Liver (tissue), 9 donors: ENCODE data around the gene AATK. TPM values are rescaled to one million over a fixed set of nuclear protein-coding genes. Genes with fewer than 3 reads are reported as not detected.

Experiments
- DNase-seq: peaks from one replicate; pipeline ENCODE4 v3.0.0-alpha.2; 2017; ENCODE audit warnings: low spot score
- H3K27ac ChIP-seq, 2 donors: one replicate each; pipeline ENCODE4 v1.7.0; 2013; ENCODE audit warnings: inconsistent platforms in 2 of 2, low read length in 2 of 2, control low read depth in 1 of 2, low read depth in 1 of 2, mild to moderate bottlenecking in 1 of 2
- H3K27me3 ChIP-seq, 4 donors: one replicate each; pipeline versions ENCODE4 v1.6.1 to v1.7.0; 2013; ENCODE audit warnings: low read length in 3 of 4, inconsistent platforms in 1 of 4, mild to moderate bottlenecking in 1 of 4, moderate library complexity in 1 of 4; ENCODE audit not compliant: control insufficient read depth in 4 of 4, insufficient read depth in 4 of 4
- H3K36me3 ChIP-seq, 4 donors: one replicate each; pipeline versions ENCODE4 v1.6.1 to v1.7.0; 2013; ENCODE audit warnings: low read length in 3 of 4, mild to moderate bottlenecking in 3 of 4, low read depth in 1 of 4, moderate library complexity in 1 of 4; ENCODE audit not compliant: control insufficient read depth in 4 of 4, insufficient read depth in 3 of 4
- H3K4me1 ChIP-seq, 4 donors: one replicate each; pipeline versions ENCODE4 v1.6.1 to v1.7.0; 2013; ENCODE audit warnings: low read length in 3 of 4, mild to moderate bottlenecking in 3 of 4, moderate library complexity in 1 of 4; ENCODE audit not compliant: control insufficient read depth in 4 of 4, insufficient read depth in 4 of 4
- H3K4me3 ChIP-seq, 3 donors: one replicate each; pipeline versions ENCODE4 v1.6.1 to v1.7.0; 2013; ENCODE audit warnings: low read length in 3 of 3, control low read depth in 1 of 3, low read depth in 1 of 3, mild to moderate bottlenecking in 1 of 3
- H3K9ac ChIP-seq, 2 donors: one replicate each; pipeline ENCODE4 v1.7.0; 2013; ENCODE audit warnings: low read length in 2 of 2, mild to moderate bottlenecking in 2 of 2, moderate library complexity in 2 of 2, control low read depth in 1 of 2, low read depth in 1 of 2
- H3K9me3 ChIP-seq, 4 donors: one replicate each; pipeline versions ENCODE4 v1.6.1 to v1.7.0; 2013; ENCODE audit warnings: low read length in 3 of 4; ENCODE audit not compliant: control insufficient read depth in 4 of 4
- CTCF ChIP-seq: fragments of 150-350 bp; IDR thresholded peaks from 2 replicates; pipeline ENCODE4 v1.5.1; 2017; ENCODE audit warnings: improper control_type of control experiment, low read depth, low read length; ENCODE audit not compliant: missing input control
- EGR1 ChIP-seq, 2 donors: IDR thresholded peaks; 2 replicates each; pipeline ENCODE4 v1.6.1; 2016 to 2018; ENCODE audit warnings: antibody characterized with exemption in 2 of 2, low read depth in 2 of 2
- FOXA2 ChIP-seq: IDR thresholded peaks from 2 replicates; pipeline ENCODE4 v1.6.1; 2016; ENCODE audit warnings: antibody characterized with exemption
- GABPA ChIP-seq, 2 donors: IDR thresholded peaks in 1 of 2; conservative IDR thresholded peaks in 1 of 2; 2 replicates each; pipeline ENCODE4 v1.6.1; 2016; ENCODE audit warnings: antibody characterized with exemption in 2 of 2, mild to moderate bottlenecking in 1 of 2, moderate library complexity in 1 of 2
- HNF4A ChIP-seq, 2 donors: conservative IDR thresholded peaks; 2 replicates each; pipeline ENCODE4 v1.6.1; 2016; ENCODE audit warnings: antibody characterized with exemption in 2 of 2, mild to moderate bottlenecking in 2 of 2
- NR2F2 ChIP-seq: IDR thresholded peaks from 2 replicates; pipeline ENCODE4 v1.6.1; 2016; ENCODE audit warnings: antibody characterized with exemption
- RAD21 ChIP-seq, 2 donors: IDR thresholded peaks; 2 replicates each; pipeline ENCODE4 v1.6.1; 2016; ENCODE audit warnings: antibody characterized with exemption in 2 of 2, mild to moderate bottlenecking in 2 of 2
- RXRA ChIP-seq, 2 donors: IDR thresholded peaks; 2 replicates each; pipeline ENCODE4 v1.6.1; 2017 to 2018; ENCODE audit warnings: antibody characterized with exemption in 2 of 2, mild to moderate bottlenecking in 1 of 2
- SP1 ChIP-seq: IDR thresholded peaks from 2 replicates; pipeline ENCODE4 v1.6.1; 2018; ENCODE audit warnings: antibody characterized with exemption, mild to moderate bottlenecking
- YY1 ChIP-seq: IDR thresholded peaks from 2 replicates; pipeline ENCODE4 v1.6.1; 2016; ENCODE audit warnings: antibody characterized with exemption, mild to moderate bottlenecking
- WGBS: extraction: QIAGEN DNeasy Blood & Tissue Kit; methylation state at CpG from one replicate; pipeline ENCODE4 v1.1.7; 2013; 5-methylcytosine and 5-hydroxymethylcytosine counted together
- polyA plus RNA-seq, 2 donors: library from polyadenylated mRNA; stranded (reverse) in 1 of 2; unstranded in 1 of 2; fragments of 200-250 nt in 1 of 2; fragments of >200 nt in 1 of 2; fragmentation: Nextera tagmentation in 1 of 2; extraction: Ambion mirVana in 1 of 2; gene quantifications; one replicate each; pipeline versions ENCODE4 v1.2.1 to v1.2.3, GENCODE V29; 2013 to 2015
- total RNA-seq, 2 donors: library from RNA; depleted of rRNA; stranded (reverse); fragments of >200 nt; gene quantifications; one replicate each; pipeline ENCODE4 v1.2.3, GENCODE V29; 2014
- TF ChIP-seq, protein P1 (sequence below): IDR thresholded peaks from 2 replicates; pipeline ENCODE4 v1.6.1; 2016; ENCODE audit warnings: antibody characterized with exemption
- TF ChIP-seq, protein P2 (sequence below): IDR thresholded peaks from 2 replicates; pipeline ENCODE4 v1.6.1; 2016; ENCODE audit warnings: antibody characterized with exemption
- TF ChIP-seq, protein P3 (sequence below): IDR thresholded peaks from 2 replicates; pipeline ENCODE4 v1.6.1; 2016; ENCODE audit warnings: antibody characterized with exemption, mild to moderate bottlenecking
- donor health status: healthy.
- donor health status: healthy.
- donor health status: healthy.
- donor health status: healthy.
- donor health status: healthy.

AATK gene
- total and polyA plus RNA-seq, 4 donors: 0.24 to 2.3 (median 0.62) TPM

- no peak for DNase-seq
- no peaks in the 10 kb centered on the region for H3K4me1 ChIP-seq
- WGBS: 95% methylated on average over 21 of the region's 21 CpGs
- H3K9me3 ChIP-seq: no peaks in the 10 kb centered on the region
- H3K36me3 ChIP-seq: no peaks in the 10 kb centered on the region
- H3K27ac ChIP-seq: no peak overlapping the region
- H3K9ac ChIP-seq: no peak overlapping the region
- TF ChIP-seq CTCF (no peak), GABPA (IDR thresholded peaks at IDR 0.05 in 1 of 2, conservative IDR thresholded peaks at IDR 0.05 in 1 of 2) (no peak), RAD21 (IDR thresholded peaks at IDR 0.05) (no peak), HNF4A (conservative IDR thresholded peaks at IDR 0.05) (no peak), FOXA2 (no peak), YY1 (no peak), SP1 (no peak), RXRA (IDR thresholded peaks at IDR 0.05) (no peak), EGR1 (IDR thresholded peaks at IDR 0.05; ENCODE audit: low read depth in 2 of 2) (no peak), NR2F2 (no peak)
- TF ChIP-seq, protein P1, sequence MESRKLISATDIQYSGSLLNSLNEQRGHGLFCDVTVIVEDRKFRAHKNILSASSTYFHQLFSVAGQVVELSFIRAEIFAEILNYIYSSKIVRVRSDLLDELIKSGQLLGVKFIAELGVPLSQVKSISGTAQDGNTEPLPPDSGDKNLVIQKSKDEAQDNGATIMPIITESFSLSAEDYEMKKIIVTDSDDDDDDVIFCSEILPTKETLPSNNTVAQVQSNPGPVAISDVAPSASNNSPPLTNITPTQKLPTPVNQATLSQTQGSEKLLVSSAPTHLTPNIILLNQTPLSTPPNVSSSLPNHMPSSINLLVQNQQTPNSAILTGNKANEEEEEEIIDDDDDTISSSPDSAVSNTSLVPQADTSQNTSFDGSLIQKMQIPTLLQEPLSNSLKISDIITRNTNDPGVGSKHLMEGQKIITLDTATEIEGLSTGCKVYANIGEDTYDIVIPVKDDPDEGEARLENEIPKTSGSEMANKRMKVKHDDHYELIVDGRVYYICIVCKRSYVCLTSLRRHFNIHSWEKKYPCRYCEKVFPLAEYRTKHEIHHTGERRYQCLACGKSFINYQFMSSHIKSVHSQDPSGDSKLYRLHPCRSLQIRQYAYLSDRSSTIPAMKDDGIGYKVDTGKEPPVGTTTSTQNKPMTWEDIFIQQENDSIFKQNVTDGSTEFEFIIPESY: no peak
- TF ChIP-seq, protein P2, sequence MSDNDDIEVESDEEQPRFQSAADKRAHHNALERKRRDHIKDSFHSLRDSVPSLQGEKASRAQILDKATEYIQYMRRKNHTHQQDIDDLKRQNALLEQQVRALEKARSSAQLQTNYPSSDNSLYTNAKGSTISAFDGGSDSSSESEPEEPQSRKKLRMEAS: no peak
- TF ChIP-seq, protein P3, sequence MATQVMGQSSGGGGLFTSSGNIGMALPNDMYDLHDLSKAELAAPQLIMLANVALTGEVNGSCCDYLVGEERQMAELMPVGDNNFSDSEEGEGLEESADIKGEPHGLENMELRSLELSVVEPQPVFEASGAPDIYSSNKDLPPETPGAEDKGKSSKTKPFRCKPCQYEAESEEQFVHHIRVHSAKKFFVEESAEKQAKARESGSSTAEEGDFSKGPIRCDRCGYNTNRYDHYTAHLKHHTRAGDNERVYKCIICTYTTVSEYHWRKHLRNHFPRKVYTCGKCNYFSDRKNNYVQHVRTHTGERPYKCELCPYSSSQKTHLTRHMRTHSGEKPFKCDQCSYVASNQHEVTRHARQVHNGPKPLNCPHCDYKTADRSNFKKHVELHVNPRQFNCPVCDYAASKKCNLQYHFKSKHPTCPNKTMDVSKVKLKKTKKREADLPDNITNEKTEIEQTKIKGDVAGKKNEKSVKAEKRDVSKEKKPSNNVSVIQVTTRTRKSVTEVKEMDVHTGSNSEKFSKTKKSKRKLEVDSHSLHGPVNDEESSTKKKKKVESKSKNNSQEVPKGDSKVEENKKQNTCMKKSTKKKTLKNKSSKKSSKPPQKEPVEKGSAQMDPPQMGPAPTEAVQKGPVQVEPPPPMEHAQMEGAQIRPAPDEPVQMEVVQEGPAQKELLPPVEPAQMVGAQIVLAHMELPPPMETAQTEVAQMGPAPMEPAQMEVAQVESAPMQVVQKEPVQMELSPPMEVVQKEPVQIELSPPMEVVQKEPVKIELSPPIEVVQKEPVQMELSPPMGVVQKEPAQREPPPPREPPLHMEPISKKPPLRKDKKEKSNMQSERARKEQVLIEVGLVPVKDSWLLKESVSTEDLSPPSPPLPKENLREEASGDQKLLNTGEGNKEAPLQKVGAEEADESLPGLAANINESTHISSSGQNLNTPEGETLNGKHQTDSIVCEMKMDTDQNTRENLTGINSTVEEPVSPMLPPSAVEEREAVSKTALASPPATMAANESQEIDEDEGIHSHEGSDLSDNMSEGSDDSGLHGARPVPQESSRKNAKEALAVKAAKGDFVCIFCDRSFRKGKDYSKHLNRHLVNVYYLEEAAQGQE: no peak
- H3K27me3 ChIP-seq: no peaks in the 10 kb centered on the region
- H3K4me3 ChIP-seq: no peak overlapping the region
Observed at GRCh38 chr17:81207610-81208581, 41.9 kb upstream of the AATK start.

DNA sequence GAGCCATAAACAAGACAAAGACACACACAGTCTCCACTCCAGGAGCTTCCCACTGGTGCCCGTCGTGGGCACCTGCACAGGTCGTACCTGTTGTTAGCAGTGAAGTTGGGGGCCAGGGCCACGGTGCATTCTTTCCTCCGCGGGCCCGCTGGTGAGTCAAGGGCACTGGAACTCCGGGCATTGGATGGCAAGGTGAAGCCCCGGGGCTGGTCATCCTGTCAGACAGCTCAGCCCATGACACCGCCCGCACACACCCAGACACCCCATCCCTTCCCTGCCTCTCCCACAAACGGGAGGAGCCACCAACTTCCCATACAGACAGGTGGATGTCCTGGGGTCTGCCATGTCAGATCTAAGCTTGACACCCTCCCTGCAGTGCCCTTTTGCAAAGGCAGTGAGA lies 40.6 kb upstream of the AATK start:
- H3K27me3 ChIP-seq: no peaks in the 10 kb centered on the region
- H3K9me3 ChIP-seq: no peaks in the 10 kb centered on the region
- WGBS: 98% methylated on average over 12 of the region's 12 CpGs
- H3K4me3 ChIP-seq: no peak overlapping the region
- H3K4me1 ChIP-seq: no peaks in the 10 kb centered on the region
- H3K27ac ChIP-seq: no peak overlapping the region
- no peaks in the 10 kb centered on the region for H3K36me3 ChIP-seq
- H3K9ac ChIP-seq: no peak overlapping the region
- no peak for DNase-seq
- TF ChIP-seq RAD21 (IDR thresholded peaks at IDR 0.05) (no peak), YY1 (no peak), NR2F2 (no peak)
- TF ChIP-seq, protein P3: no peak
- TF ChIP-seq, protein P2: no peak
- TF ChIP-seq, protein P1: no peak
